ENCODE results near the gene DUX4.
"Not testable (repeated sequence)": the region's sequence is repeated elsewhere in the genome, so short reads cannot be mapped to it uniquely, and the experiment has no call there.

DUX4 gene

DNA sequence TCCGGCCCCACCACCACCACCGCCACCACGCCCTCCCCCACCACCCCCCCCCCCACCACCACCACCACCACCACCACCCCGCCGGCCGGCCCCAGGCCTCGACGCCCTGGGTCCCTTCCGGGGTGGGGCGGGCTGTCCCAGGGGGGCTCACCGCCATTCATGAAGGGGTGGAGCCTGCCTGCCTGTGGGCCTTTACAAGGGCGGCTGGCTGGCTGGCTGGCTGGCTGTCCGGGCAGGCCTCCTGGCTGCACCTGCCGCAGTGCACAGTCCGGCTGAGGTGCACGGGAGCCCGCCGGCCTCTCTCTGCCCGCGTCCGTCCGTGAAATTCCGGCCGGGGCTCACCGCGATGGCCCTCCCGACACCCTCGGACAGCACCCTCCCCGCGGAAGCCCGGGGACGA lies at the start of gene DUX4:
Gene DUX4 (plus strand): TSS at position 347 of the 400 bp plus-strand sequence. CDS start 0 bp downstream, at position 347.
- H3K4me3 ChIP-seq (ENCODE audit: low read length): not testable (repeated sequence)

DNA sequence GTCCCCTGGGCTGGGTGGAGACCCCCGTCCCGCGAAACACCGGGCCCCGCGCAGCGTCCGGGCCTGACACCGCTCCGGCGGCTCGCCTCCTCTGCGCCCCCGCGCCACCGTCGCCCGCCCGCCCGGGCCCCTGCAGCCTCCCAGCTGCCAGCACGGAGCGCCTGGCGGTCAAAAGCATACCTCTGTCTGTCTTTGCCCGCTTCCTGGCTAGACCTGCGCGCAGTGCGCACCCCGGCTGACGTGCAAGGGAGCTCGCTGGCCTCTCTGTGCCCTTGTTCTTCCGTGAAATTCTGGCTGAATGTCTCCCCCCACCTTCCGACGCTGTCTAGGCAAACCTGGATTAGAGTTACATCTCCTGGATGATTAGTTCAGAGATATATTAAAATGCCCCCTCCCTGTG lies 1.9 kb downstream of the DUX4 start:
- H3K4me3 ChIP-seq (ENCODE audit: low read length): not testable (repeated sequence)

- not testable (repeated sequence) for H3K4me3 ChIP-seq (ENCODE audit: low read length)
Measured at GRCh38 chr4:190177727-190178605, 4.4 kb downstream of the DUX4 start.

GRCh38 chr4:190178606-190178990 lies 5.0 kb downstream of the DUX4 start:
- not testable (repeated sequence) for H3K4me3 ChIP-seq (ENCODE audit: low read length)

GRCh38 chr4:190179030-190179739 lies 5.6 kb downstream of the DUX4 start:
- not testable (repeated sequence) for H3K4me3 ChIP-seq (ENCODE audit: low read length)

DNA sequence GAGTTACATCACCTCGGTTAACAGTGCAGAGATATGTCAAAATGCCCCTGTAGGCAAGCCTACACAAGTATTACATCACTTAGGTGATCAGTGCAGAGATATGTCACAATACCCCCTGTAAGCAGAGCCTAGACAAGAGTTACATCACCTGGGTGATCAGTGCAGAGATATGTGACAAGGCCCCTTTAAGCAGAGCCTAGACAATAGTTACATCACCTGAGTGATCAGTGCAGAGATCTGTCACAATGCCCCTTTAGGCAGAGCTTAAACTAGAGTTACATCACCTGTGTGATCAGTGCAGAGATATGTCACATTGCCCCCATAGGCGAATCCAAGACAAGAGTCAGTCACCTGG lies 6.1 kb downstream of the DUX4 start:
- H3K4me3 ChIP-seq (ENCODE audit: low read length): not testable (repeated sequence)

DNA sequence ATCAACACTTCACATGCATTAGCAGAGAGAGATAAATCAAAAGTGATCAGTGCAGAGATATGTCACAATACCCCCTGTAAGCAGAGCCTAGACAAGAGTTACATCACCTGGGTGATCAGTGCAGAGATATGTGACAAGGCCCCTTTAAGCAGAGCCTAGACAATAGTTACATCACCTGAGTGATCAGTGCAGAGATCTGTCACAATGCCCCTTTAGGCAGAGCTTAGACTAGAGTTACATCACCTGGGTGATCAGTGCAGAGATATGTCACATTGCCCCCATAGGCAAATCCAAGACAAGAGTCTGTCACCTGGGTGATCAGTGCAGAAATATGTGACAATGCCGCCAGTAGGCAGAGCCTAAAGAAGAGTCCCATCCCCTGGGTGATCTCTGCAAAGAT lies 7.4 kb downstream of the DUX4 start:
- not testable (repeated sequence) for H3K4me3 ChIP-seq (ENCODE audit: low read length)

GRCh38 chr4:190181481-190182100 lies 8.0 kb downstream of the DUX4 start:
- H3K4me3 ChIP-seq (ENCODE audit: low read length): not testable (repeated sequence)

- H3K4me3 ChIP-seq (ENCODE audit: low read length): not testable (repeated sequence)
Measured at GRCh38 chr4:190203510-190203909, 29.9 kb downstream of the DUX4 start.

All from GM08714 (cell line).